GM12878 (cell line): Measurements from ENCODE around the gene OXA1L. TPM values are rescaled to one million over a fixed set of nuclear protein-coding genes. Genes with fewer than 3 reads are reported as not detected.
A peak's percentile ranks its signal among the peaks of the same experiment; 100 is the strongest.

Source experiments
- BCLAF1 ChIP-seq: fragments of 450-650 bp; IDR thresholded peaks from 2 replicates; pipeline ENCODE4 v1.6.1; 2017; ENCODE audit warnings: antibody characterized with exemption, mild to moderate bottlenecking, moderate library complexity
- E2F4 ChIP-seq: IDR thresholded peaks from 2 replicates; pipeline ENCODE4 v1.6.1; 2012; ENCODE audit warnings: low read depth, low read length, improper control_type of control experiment
- ELK1 ChIP-seq: IDR thresholded peaks from 2 replicates; pipeline ENCODE4 v1.6.1; 2012; ENCODE audit warnings: low read depth, low read length, improper control_type of control experiment
- GATAD2B ChIP-seq: fragments of 450-650 bp; conservative IDR thresholded peaks from 2 replicates; pipeline ENCODE4 v1.6.1; 2017; ENCODE audit warnings: low read depth, mild to moderate bottlenecking, moderate library complexity
- HDGF ChIP-seq: fragments of 450-650 bp; IDR thresholded peaks from 2 replicates; pipeline ENCODE4 v1.6.1; 2016; ENCODE audit warnings: antibody characterized with exemption
- HSF1 ChIP-seq: fragments of 150-350 bp; IDR thresholded peaks from 2 replicates; pipeline ENCODE4 v1.6.1; 2014; ENCODE audit warnings: mild to moderate bottlenecking, low read depth, low read length
- IRF3 ChIP-seq: fragments of 450-650 bp; IDR thresholded peaks from 2 replicates; pipeline ENCODE4 v1.6.1; 2014; ENCODE audit warnings: mild to moderate bottlenecking
- RAD21 ChIP-seq: IDR thresholded peaks from 2 replicates; pipeline ENCODE4 v1.6.1; 2011; ENCODE audit warnings: mild to moderate bottlenecking, low read depth, low read length, moderate library complexity; ENCODE audit not compliant: insufficient read depth
- RBBP5 ChIP-seq: fragments of 200-600 bp; sonication (generic); conservative IDR thresholded peaks from 2 replicates; pipeline ENCODE4 v1.6.1; 2016
- SKIL ChIP-seq: fragments of 450-650 bp; IDR thresholded peaks from 2 replicates; pipeline ENCODE4 v1.6.1; 2017; ENCODE audit warnings: mild to moderate bottlenecking, low read depth, inconsistent platforms; ENCODE audit not compliant: poor library complexity, severe bottlenecking
- ZNF687 ChIP-seq: fragments of 450-650 bp; IDR thresholded peaks from 2 replicates; pipeline ENCODE4 v1.6.1; 2017; ENCODE audit warnings: mild to moderate bottlenecking, moderate library complexity
- polyA plus RNA-seq, 11 experiments: library from polyadenylated mRNA; depleted of rRNA in 4 of 11; unstranded in 6 of 11; stranded (reverse) in 5 of 11; fragments of >200 nt; fragmentation: Nextera tagmentation in 4 of 11; fragmentation: Illumina TruSeq in 1 of 11; extraction: Ambion mirVana in 4 of 11; extraction: Trizol in 1 of 11; gene quantifications; 1 replicate in 1 of 11; 2 replicates in 10 of 11; pipeline versions ENCODE4 v1.2.1 to v1.2.3, GENCODE V29; 2011 to 2016; ENCODE audit warnings: inconsistent platforms in 2 of 11, missing spikeins in 2 of 11, low read depth in 1 of 11
- total RNA-seq, 4 experiments: library from RNA; depleted of rRNA in 3 of 4; stranded (reverse); fragments of >200 nt in 3 of 4; fragmentation: Illumina TruSeq in 1 of 4; extraction: Trizol in 1 of 4; gene quantifications; 2 replicates each; pipeline versions ENCODE4 v1.2.1 to v1.2.3, GENCODE V29; 2013 to 2021

Gene OXA1L
- total and polyA plus RNA-seq, 10 of the 15 experiments (the other 5 are each of a cell fraction or from before 2014, with no cell fraction given): 105 to 289 (median 146) TPM

- no peak for TF ChIP-seq IRF3
- TF ChIP-seq RBBP5: no peak
- TF ChIP-seq SKIL: peak; percentile 5
- no peak for TF ChIP-seq BCLAF1
- no peak; the same call in 1 of the 2 replicates for TF ChIP-seq ELK1
- TF ChIP-seq HSF1: no peak
- no peak for TF ChIP-seq RAD21
- TF ChIP-seq HDGF: no peak
- TF ChIP-seq GATAD2B: peak; percentile 49
- TF ChIP-seq ZNF687: peak; percentile 71
- TF ChIP-seq E2F4: peak; percentile 79
These were observed at the start of gene OXA1L (continued) for GRCh38 chr14:22766457-22767322.
